A204.1 (cell line): Measurements from ENCODE around the gene RCBTB1.
"Not testable (repeated sequence)": the region's sequence is repeated elsewhere in the genome, so short reads cannot be mapped to it uniquely, and the experiment has no call there.

Experiments
- FAIRE-seq: peaks from 2 replicates; lab custom pipeline; 2012; peaks lifted over from hg19 to GRCh38; lab: Jason Lieb, UNC

The RCBTB1 gene

GRCh38 chr13:49585220-49586157, at the start of gene RCBTB1:
Gene RCBTB1 (minus strand): TSS chr13:49585558. CDS start chr13:49567279, 18,279 bp downstream.
- FAIRE-seq = no peak

- no peak for FAIRE-seq
Observed at GRCh38 chr13:49633710-49634109, 48.4 kb upstream of the RCBTB1 start.

GRCh38 chr13:49632156-49632555, 46.8 kb upstream of the RCBTB1 start:
- FAIRE-seq = no peak

GRCh38 chr13:49630580-49630979, 45.2 kb upstream of the RCBTB1 start:
- FAIRE-seq = no peak

DNA sequence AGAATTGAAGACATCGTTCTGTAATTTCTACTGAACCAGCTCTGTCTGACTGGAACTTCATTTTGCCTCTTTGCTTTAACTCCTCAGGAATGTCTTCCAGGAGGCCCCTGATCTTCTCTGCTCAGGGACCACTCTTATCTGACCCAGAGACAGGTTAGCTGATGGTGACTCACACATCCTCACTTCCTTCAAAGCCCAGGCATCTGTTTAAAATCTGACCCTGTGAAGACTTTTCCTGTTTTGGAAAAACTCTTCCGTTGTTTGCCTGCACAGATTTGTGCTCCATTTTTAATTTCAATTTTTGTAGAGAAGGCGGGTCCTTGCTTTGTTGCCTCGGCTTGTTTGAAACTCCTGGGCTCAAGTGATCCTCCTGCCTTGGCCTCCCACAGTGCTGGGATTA, 44.6 kb upstream of the RCBTB1 start:
- no peak for FAIRE-seq

DNA sequence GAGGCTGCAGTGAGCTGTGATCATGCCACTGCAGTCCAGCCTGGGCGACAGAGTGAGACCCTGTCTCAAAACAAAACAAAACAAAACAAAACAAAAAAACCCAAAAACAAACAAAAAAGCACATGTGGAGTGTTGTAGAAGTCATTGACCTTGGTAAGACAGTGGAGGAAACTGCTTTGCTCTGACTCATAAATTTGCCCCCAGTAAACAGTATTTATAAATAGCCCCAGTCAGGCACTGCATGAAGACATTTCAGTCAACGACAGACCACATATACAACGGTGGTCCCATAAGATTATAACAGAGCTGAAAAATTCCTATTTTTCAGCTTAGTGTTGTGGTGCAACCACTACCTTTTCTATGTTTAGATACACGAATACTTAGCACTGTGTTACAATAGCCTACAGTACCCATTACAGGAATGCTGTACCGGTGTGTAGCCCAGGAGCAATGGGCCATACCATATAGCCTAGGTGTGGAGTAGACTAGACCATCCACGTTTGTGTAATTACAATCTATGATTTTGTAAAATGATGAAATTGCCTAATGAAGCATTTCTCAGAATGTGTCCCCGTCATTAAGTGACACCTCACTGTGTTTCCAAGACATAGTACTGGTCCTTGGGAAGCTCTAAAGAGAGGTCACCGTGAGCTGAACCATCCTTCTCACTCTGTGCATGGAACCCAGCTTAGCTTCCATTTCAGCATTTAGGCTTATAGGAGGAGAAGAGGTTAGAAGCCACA, 44.0 kb upstream of the RCBTB1 start:
- no peak for FAIRE-seq

DNA sequence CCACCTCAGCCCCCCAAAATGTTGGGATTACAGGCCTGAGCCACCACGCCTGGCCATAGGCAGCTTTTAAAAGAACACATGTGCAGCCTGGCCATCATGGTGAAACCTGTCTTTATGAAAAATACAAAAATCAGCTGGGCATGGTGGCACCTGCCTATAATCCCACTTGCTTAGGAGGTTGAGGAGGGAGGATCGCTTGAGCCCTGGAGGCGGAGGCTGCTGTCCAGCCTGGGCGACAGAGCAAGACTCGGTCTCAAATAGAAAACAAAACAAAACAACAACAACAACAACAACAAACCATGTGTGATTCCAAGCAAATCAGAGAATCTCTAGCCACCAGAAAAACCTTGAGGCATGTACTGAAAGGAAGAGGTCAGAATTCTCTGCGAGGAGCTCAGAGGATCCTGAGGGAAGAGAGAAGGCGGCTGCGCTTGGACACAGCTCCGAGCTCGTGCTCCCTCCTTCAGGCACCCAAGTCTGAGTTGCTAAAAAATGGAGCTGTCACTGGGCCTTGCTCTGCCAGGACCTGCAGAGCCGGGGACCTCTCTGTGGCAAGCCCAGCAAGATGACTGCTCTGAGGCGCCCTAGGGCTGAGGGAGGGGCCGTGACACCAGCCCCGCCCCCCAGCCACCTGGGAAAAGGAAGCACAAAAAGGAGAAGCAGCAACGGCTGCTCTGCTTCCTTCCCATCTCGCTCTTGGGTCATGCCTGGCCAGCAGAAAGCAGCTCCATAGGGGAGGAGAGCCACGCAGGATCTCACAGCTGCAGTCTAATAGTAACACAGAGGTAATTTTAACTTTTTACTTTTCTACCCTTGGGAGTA, 42.7 kb upstream of the RCBTB1 start, which contains the start of gene ARL11:
Gene ARL11, plus strand, starts transcription at position 677 of the 822 bp plus-strand sequence. CDS start 1,941 bp downstream, outside the sequence.
- FAIRE-seq = no peak

GRCh38 chr13:49625392-49626079, 40.2 kb upstream of the RCBTB1 start:
- no peak for FAIRE-seq

- FAIRE-seq = no peak
Observed at GRCh38 chr13:49624229-49624628, 38.9 kb upstream of the RCBTB1 start.

GRCh38 chr13:49622174-49622946, 37.0 kb upstream of the RCBTB1 start:
- FAIRE-seq = no peak

GRCh38 chr13:49620170-49620621, 34.8 kb upstream of the RCBTB1 start:
- no peak for FAIRE-seq

GRCh38 chr13:49616676-49617065, 31.3 kb upstream of the RCBTB1 start:
- FAIRE-seq = no peak

- no peak for FAIRE-seq
Observed at GRCh38 chr13:49615836-49616675, 30.7 kb upstream of the RCBTB1 start.

- FAIRE-seq = not testable (repeated sequence)
Observed at GRCh38 chr13:49612042-49612441, 26.7 kb upstream of the RCBTB1 start.

GRCh38 chr13:49610176-49610575, 24.8 kb upstream of the RCBTB1 start:
- FAIRE-seq = no peak

- no peak for FAIRE-seq
Observed at GRCh38 chr13:49608651-49609331, 23.4 kb upstream of the RCBTB1 start.

DNA sequence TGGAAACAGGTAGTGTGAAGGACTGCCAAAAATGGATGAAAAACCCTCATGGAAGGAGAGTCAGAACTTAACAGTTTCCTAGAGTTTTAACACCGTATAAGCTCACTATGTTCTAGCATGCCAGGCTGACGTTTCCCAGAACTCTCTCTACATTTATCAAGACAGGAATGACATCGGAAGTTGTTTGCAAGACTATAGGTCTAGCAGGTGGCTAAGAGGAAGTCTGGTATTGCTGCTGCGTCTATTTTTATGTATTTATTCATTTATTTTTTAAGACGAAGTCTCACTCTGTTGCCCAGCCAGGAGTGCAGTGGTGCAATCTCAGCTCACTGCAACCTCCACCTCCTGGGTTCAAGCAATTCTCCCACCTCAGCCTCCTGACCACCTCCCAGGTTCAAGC, 22.4 kb upstream of the RCBTB1 start:
- FAIRE-seq = no peak

- FAIRE-seq = peak; percentile 98
Observed at GRCh38 chr13:49606747-49607648, 21.6 kb upstream of the RCBTB1 start.
